NCI-H2029 (cell line): ENCODE results near the gene KLHDC8A.
"Not testable (repeated sequence)": the region's sequence is repeated elsewhere in the genome, so short reads cannot be mapped to it uniquely, and the experiment has no call there.

Experiments used
- DNase-seq: peaks from one replicate; lab custom pipeline; 2025; lab: John Stamatoyannopoulos, UW

KLHDC8A gene

GRCh38 chr1:205371871-205372660 lies 15.3 kb upstream of the KLHDC8A start:
- no peak for DNase-seq

GRCh38 chr1:205370780-205371179 lies 14.1 kb upstream of the KLHDC8A start:
- DNase-seq = peak; percentile 65

GRCh38 chr1:205369701-205370123 lies 13.0 kb upstream of the KLHDC8A start:
- peak; percentile 44 for DNase-seq

- no peak for DNase-seq
Observed at GRCh38 chr1:205368478-205368877, 11.8 kb upstream of the KLHDC8A start.

GRCh38 chr1:205365945-205366463 lies 9.3 kb upstream of the KLHDC8A start:
- peak; percentile 82 for DNase-seq

GRCh38 chr1:205365086-205365485 lies 8.4 kb upstream of the KLHDC8A start:
- DNase-seq = not testable (repeated sequence)

- DNase-seq = no peak
Observed at GRCh38 chr1:205360891-205361290, 4.2 kb upstream of the KLHDC8A start.

- DNase-seq = peak; percentile 18
Observed at GRCh38 chr1:205359771-205360565, 3.2 kb upstream of the KLHDC8A start.

GRCh38 chr1:205358579-205358978 lies 1.9 kb upstream of the KLHDC8A start:
- DNase-seq = no peak

GRCh38 chr1:205357567-205357966 lies 845 bp upstream of the KLHDC8A start:
- no peak for DNase-seq

- peak; percentile 80 for DNase-seq
Observed at GRCh38 chr1:205355075-205355453, 1.7 kb downstream of the KLHDC8A start.

- peak; percentile 31 for DNase-seq
Observed at GRCh38 chr1:205354259-205355074, 2.3 kb downstream of the KLHDC8A start.

- DNase-seq = peak; percentile 67
Observed at GRCh38 chr1:205353612-205354011, 3.1 kb downstream of the KLHDC8A start.

GRCh38 chr1:205353191-205353590 lies 3.5 kb downstream of the KLHDC8A start:
- no peak for DNase-seq

- DNase-seq = no peak
Observed at GRCh38 chr1:205351984-205352713, 4.6 kb downstream of the KLHDC8A start.

- no peak for DNase-seq
Observed at GRCh38 chr1:205350691-205351141, 6.0 kb downstream of the KLHDC8A start.

GRCh38 chr1:205350124-205350523 lies 6.6 kb downstream of the KLHDC8A start:
- no peak for DNase-seq

- no peak for DNase-seq
Observed at GRCh38 chr1:205348554-205349487, 7.9 kb downstream of the KLHDC8A start.

GRCh38 chr1:205346956-205347574 lies 9.7 kb downstream of the KLHDC8A start:
- DNase-seq = peak; percentile 87

GRCh38 chr1:205345761-205346160 lies 11.0 kb downstream of the KLHDC8A start:
- no peak for DNase-seq
